Endothelial cell of umbilical vein (primary cell): ENCODE data around the gene CDK6.

ENCODE experiments used
- CTCF ChIP-seq, 2 donors: IDR thresholded peaks; 1 replicate in 1 of 2; 2 replicates in 1 of 2; pipeline ENCODE4 v1.5.1; 2011; ENCODE audit warnings: low read length in 2 of 2, mild to moderate bottlenecking in 2 of 2, moderate library complexity in 2 of 2, control low read depth in 1 of 2, inconsistent platforms in 1 of 2, low read depth in 1 of 2; ENCODE audit not compliant: insufficient read depth in 1 of 2; ENCODE audit errors: extremely low read depth in 1 of 2
- EZH2 ChIP-seq: IDR thresholded peaks from 2 replicates; pipeline ENCODE4 v1.6.1; 2012; ENCODE audit warnings: borderline replicate concordance, low read depth, mild to moderate bottlenecking, moderate library complexity, low read length, inconsistent platforms; ENCODE audit not compliant: severe bottlenecking
- FOS ChIP-seq: IDR thresholded peaks from 2 replicates; pipeline ENCODE4 v1.6.1; 2011; ENCODE audit warnings: mild to moderate bottlenecking, low read length, moderate library complexity, borderline replicate concordance; ENCODE audit not compliant: insufficient read depth
- GATA2 ChIP-seq: IDR thresholded peaks from 2 replicates; pipeline ENCODE4 v1.7.0; 2011; ENCODE audit warnings: low read depth, mild to moderate bottlenecking, moderate library complexity, mixed read lengths, low read length; ENCODE audit not compliant: insufficient read length, insufficient read depth
- JUN ChIP-seq: IDR thresholded peaks from 2 replicates; pipeline ENCODE4 v1.6.1; 2011; ENCODE audit warnings: borderline replicate concordance, low read depth; ENCODE audit not compliant: insufficient read length, insufficient read depth
- MAX ChIP-seq: IDR thresholded peaks from 2 replicates; pipeline ENCODE4 v1.6.1; 2011; ENCODE audit not compliant: insufficient read depth, insufficient read length
- MYC ChIP-seq: IDR thresholded peaks from one replicate; pipeline ENCODE4 v1.6.1; 2011; ENCODE audit warnings: mild to moderate bottlenecking, low read depth, low read length
- POLR2A ChIP-seq: IDR thresholded peaks from 2 replicates; pipeline ENCODE4 v1.6.1; 2012; ENCODE audit warnings: low read depth, mild to moderate bottlenecking, control low read depth, low read length
- POLR2AphosphoS5 ChIP-seq: IDR thresholded peaks from 2 replicates; pipeline ENCODE4 v1.6.1; 2012; ENCODE audit warnings: low read depth, mild to moderate bottlenecking, control low read depth, low read length, moderate library complexity; ENCODE audit not compliant: insufficient read depth

- TF ChIP-seq CTCF (IDR thresholded peaks at IDR 0.05; ENCODE audit: extremely low read depth in 1 of 2, insufficient read depth in 1 of 2, low read depth in 1 of 2, low read length in 2 of 2) (no peak), POLR2AphosphoS5 (no peak), GATA2 (no peak), POLR2A (no peak), EZH2 (no peak), MAX (no peak), JUN (no peak), MYC (no peak), FOS (no peak)
Observed at GRCh38 chr7:92644406-92645113, 191.8 kb downstream of the CDK6 start.
